NCI-H446 treated with DMSO at 0.1 percent for 48 hours (cell line): Measurements from ENCODE around the gene FAXC.
"Not testable (repeated sequence)": the region's sequence is repeated elsewhere in the genome, so short reads cannot be mapped to it uniquely, and the experiment has no call there.

Source experiments
- DNase-seq: peaks from one replicate; lab custom pipeline; 2025; lab: John Stamatoyannopoulos, UW

FAXC gene

DNA sequence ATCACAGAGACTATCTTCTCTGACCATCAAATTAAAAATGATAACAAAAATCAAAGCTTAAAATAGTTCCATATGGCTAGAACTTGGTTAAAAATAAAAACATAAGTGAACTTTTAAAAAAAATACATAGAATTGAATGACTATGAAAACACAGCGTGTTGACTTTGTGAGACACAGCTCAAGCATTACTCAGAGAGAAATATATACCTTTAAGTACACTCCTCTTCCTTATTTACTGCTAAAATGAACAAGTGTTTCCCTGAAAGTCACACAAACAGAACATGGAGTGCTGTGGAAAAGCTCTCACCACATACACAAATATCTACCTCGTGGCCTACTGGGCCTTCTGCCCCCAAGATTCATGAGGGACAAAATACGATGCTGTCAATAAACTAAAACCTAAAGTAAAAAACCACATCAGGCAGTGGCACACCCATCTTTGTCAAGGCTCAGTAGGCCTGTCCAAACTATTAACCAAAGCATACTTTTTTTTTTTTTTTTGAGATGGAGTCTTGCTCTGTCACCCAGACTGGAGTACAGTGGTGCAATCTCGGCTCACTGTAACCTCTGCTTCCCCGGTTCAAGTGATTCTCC is 7.5 kb downstream of the FAXC start:
- no peak for DNase-seq

DNA sequence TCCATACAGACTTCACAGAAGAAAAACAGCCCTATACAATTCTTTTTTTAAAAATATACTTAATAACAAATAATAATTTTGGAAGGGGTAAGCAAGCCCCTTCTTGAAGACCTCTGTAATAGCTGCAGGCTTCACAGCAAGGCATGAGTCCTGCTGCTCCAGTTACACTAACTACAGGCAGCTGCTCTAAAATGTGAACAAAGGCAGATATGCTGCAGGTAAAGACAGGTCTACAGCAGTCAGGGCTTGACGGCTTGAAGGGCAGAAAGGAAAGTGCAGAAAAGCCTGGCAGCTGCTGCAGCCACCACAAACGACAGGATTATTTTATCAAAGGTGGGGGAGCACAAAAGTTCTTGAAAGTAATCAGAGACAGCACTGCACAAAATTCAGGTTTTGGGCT is 11.3 kb downstream of the FAXC start:
- no peak for DNase-seq

DNA sequence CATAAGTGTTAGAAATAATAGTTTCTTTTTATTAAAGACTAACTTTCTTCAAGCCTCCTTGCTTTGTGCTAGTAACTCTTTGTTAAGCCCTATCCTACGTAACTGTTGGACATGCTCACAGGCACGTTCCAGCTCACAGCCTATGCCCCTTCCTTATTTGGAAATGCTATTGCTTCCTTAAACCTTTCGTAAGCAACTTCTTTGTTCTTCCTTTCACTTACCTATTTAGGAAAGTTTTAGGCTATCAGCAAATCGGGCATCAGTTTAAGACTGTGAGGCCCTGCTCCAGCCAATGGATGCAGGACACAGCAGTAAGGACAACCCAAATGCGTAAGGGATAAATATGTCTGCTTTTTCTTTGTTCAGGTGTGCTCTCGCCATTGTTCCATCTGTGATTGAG is 14.2 kb downstream of the FAXC start:
- not testable (repeated sequence) for DNase-seq

- DNase-seq: no peak
These were observed 14.8 kb downstream of the FAXC start for GRCh38 chr6:99334526-99335127.

- DNase-seq: no peak
These were observed 16.4 kb downstream of the FAXC start for GRCh38 chr6:99333068-99333467.

- no peak for DNase-seq
These were observed 17.9 kb downstream of the FAXC start for GRCh38 chr6:99331531-99331930.

DNA sequence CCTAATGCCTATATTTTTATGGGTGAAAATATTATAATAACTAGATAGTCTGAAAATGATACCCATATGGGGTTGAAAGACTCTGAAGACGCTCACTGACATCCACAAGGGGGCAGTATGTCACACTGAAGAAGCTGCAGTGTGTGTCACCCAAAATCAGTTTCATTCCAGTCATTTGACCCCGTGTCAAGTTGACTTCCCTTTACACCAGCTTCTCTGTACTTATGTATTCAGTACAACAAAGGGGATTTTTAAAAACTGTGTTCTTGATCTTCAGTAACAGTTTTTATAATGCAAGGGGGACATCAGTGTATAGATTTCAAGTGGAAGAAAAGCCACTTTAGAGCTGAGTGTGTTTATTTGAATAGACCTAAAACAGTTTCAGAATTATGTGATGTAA is 19.3 kb downstream of the FAXC start:
- no peak for DNase-seq

GRCh38 chr6:99324996-99325395 is 24.5 kb downstream of the FAXC start:
- no peak for DNase-seq

DNA sequence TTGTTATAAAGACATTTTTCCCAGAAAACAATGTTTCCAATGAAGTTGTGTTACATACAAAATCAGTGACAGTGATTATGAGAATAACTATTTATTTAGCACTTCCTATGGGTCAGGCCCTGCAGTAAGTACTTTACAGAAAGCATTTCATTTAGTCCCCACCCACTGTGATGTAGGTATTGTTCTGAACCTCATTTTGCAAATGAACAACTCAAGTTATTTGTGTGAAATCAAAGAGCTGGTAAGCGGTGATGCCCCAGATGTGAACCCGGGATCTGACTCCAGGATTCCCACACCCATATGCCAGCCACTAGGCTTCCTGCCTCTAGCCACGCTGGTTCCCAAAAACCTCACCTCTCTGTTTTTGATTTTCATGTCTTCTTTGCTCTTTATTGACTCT is 30.9 kb downstream of the FAXC start:
- DNase-seq: no peak

DNA sequence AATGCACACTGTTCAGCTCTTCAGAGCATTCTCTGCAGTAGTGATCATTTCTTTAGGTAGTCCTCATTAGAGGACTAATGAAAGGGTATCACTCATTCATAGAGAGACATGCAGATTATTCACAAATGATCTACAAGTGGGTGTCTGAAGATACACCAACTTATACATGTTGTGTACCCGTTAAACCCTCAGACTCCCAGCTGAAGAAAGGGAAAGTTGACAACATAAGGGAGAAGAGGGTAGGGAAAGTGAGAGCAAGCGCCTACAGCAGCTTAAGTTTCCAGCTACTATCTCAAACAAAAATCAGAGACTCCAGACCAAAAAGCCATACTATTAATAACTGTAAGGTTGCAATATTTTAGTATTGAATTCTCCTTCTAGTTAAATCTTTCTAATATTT is 37.1 kb downstream of the FAXC start:
- no peak for DNase-seq

DNA sequence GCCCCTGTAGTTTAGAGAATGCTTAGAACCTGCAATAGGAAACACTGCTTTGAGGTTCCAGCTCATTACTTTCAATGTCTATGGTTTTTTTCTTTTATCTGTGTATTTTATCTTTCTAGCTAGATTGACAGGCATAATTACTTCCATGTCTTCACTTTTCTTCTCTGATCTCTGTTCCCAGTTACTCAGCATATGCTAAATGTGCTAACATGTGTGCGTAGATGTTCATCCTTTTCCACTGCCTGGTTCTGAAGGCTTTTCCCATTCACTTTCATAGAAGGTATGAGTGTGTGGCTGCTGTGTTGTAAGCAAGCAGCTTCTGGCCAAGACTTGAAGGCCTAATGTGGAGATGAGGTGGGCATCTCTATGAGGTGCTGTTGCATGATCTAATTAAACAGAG is 38.9 kb downstream of the FAXC start:
- no peak for DNase-seq

DNA sequence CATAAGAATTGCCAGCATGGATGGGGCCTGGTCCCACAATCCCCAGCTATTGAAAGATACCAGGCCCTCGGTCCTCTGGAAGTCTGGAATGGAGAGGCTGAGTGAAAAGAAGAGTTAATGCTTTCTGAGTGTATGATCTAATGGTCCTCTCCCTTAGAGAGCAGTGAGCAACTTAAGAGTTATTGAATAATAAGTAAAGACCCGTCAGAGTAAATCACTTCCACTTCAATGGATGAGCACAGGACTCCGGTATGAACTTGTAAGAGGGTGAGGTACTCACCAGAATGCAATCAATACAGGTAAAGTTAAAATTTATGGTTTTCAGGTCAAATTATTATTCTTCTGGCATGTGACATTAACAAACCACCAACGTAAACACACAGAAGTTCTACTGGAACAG is 39.9 kb downstream of the FAXC start:
- DNase-seq: no peak

- no peak for DNase-seq
These were observed 40.7 kb downstream of the FAXC start for GRCh38 chr6:99308788-99309187.

GRCh38 chr6:99307295-99307907 is 42.1 kb downstream of the FAXC start:
- no peak for DNase-seq

DNA sequence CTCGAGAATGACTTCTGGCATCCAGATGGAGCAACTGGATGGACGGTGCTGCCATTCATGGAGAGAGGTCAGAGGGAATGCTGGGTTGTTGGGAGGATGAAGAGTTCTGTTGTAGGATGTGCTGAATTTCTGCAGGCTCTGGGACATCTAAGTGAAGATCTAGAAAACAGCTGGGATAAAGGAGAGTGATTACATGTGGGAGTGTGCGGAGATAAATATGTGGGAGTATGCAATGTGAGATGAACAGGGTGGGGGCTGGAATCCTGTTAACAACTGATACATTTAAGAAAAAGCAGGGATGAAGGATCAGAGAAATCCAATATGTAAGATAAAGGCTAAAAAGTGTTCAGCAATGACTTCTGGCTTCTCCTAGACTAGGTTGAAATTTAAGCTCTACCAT is 43.1 kb downstream of the FAXC start:
- DNase-seq: no peak

DNA sequence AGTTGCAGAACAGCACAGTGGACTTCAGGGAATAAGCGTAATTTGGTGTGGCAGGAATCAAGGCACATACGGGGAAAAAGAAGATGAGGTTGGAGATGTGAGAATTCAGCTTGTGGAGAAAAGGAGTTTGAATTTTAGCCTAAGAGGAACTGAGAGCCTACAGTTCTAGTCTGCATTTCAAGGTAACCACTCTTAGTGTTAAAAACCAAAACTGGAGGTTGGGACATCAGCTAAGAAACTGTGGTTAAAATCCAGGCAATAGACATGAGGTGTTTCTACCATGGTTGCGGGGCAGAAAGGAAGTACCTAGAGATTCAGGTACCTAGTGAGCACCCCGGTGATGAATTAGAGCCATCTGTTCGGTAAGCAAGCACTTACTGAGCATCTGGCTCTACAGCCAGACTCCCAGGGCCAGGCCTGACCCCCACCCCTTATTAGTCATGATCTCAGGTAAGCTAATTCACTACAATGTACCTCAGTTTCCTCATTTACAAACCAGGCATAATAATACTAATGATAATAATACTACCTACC is 44.4 kb downstream of the FAXC start:
- DNase-seq: no peak

GRCh38 chr6:99297415-99297814 is 52.1 kb downstream of the FAXC start:
- no peak for DNase-seq

DNA sequence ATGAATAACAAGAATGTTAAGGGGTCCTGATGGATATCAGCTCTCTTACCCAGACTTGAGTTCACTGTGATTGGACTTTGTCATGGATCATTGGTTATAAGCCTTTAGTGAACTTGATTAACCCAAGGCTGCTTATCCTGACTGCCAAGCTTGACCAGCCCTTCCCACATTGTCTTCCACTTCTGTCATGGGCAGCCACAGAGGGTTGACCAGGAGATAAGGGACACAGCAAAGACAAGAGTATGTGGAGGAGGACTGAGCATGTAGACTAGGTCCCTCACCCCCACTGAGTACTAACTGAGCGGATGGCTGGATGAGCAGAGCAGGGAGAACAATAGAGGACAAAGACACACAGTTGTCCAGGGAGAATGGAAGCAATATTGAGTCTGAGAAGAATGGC is 52.5 kb downstream of the FAXC start:
- no peak for DNase-seq

DNA sequence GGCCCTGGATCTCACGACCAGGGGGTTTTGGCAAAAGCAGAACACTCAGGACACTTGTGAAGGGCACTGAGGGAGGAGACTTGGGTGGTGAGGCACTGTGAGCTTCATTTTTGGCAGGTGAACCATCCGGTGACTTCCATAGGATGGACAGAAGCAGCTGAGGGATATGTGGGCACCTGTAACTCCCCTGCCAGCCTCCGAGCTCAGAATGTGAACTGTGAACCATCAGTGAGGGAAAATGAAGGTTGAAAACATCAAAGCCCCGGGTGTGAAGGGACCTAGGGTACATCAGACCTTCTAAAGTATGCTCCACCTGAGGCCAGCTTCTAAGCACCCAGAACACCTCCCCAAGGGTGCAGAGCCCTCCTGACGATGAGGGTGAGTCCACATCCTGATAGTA is 53.2 kb downstream of the FAXC start:
- no peak for DNase-seq

DNA sequence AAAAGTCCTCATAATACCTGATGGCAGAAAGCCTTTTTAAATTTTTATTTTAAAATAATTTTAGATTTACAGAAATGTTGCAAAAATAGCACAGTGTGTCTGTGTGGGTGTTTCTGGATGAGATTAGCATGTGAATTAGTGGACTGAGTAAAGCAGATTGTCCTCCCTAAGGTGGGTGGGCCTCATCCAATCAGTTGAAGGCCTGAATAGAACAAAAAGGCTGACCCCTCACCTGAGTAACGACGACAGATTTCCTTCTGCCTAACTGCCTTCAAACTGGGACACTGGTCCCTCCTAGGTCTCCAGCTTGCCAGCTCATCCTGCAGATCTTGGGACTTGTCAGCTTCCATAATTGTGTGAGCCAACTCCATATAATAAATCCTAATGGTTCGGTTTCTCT is 54.2 kb downstream of the FAXC start:
- DNase-seq: no peak

- DNase-seq: no peak
These were observed 54.7 kb downstream of the FAXC start for GRCh38 chr6:99294786-99295185.

DNA sequence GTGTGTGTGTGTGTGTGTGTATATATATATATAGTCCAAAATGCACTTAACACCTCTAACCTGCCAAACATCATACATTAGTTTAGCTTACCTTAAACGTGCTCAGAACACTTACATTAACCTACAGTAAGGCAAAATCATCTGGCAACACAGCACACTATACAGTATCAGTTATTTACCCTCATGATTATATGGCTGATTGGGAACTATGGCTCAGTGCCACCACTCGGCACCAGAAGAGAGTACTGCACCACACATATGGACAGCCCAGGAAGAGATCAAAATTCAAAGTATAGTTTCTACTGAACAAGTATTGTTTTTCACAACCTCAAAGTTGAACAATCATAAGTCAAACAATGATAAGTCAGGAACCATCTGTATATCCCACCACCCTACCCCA is 59.8 kb downstream of the FAXC start:
- no peak for DNase-seq

DNA sequence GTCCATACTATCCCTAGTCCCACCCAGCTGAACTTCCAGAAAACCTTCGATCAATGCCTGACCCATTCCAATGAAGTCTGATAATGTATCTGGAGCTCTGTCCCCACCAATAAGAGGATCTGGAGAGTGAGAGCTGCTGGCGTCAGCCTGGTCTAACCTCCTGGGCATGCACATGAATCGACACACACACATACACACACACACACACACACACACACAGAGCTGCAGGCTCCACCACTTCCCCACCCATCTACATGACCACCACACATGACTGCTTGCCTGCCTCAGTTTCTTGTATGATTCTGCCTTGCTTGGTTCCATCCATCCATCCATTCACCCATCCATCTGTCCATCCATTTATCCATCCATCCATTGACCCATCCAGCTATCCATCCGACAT is 60.8 kb downstream of the FAXC start:
- DNase-seq: no peak

DNA sequence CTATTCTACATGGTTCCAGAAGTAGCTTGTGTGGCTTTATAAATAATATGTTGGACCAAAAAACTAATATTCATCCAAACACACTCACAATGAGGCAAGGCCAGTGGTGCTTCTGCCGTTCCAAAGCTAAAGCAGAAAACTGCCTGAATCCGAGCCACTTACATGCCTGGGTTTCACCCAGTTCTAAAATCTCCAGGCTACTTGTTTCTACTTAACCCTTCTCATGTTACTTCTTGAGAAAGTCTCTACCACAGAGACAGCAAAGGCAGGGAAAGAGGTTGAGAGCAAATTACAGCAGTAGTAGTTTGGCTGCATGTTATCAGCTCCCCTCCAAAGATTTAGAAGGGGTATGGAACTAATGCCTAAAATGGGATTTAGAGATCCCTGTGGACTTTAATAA is 62.0 kb downstream of the FAXC start:
- no peak for DNase-seq
